Mesodermal cell (in vitro differentiated cells): ENCODE results near the gene RAB3GAP2.

Source experiments
- H3K27ac ChIP-seq: 2 replicates; pipeline ENCODE4 v1.7.0; 2013; ENCODE audit warnings: mild to moderate bottlenecking, low read depth, low read length, moderate library complexity; ENCODE audit not compliant: severe bottlenecking
- H3K36me3 ChIP-seq: 2 replicates; pipeline ENCODE4 v1.7.1; 2013; ENCODE audit warnings: mild to moderate bottlenecking, low read length, moderate library complexity; ENCODE audit not compliant: control insufficient read depth, insufficient read depth
- H3K4me1 ChIP-seq: one replicate; pipeline ENCODE4 v1.7.1; 2013; ENCODE audit warnings: mild to moderate bottlenecking, low read length; ENCODE audit not compliant: insufficient read depth, control insufficient read depth, poor library complexity, severe bottlenecking
- H3K4me3 ChIP-seq: 2 replicates; pipeline ENCODE4 v1.7.0; 2013; ENCODE audit warnings: low read length, control low read depth, mild to moderate bottlenecking; ENCODE audit not compliant: insufficient read depth, poor library complexity, severe bottlenecking; ENCODE audit errors: extremely low read depth
- H3K9me3 ChIP-seq: 2 replicates; pipeline ENCODE4 v1.7.1; 2013; ENCODE audit warnings: mild to moderate bottlenecking, low read length, moderate library complexity; ENCODE audit not compliant: control insufficient read depth
- WGBS, 2 experiments: methylation state at CpG; one replicate each; pipeline ENCODE4 v1.1.5; 2013; ENCODE audit warnings: missing lambda C conversion rate in 2 of 2; ENCODE audit not compliant: insufficient coverage in 2 of 2; 5-methylcytosine and 5-hydroxymethylcytosine counted together

The RAB3GAP2 gene

DNA sequence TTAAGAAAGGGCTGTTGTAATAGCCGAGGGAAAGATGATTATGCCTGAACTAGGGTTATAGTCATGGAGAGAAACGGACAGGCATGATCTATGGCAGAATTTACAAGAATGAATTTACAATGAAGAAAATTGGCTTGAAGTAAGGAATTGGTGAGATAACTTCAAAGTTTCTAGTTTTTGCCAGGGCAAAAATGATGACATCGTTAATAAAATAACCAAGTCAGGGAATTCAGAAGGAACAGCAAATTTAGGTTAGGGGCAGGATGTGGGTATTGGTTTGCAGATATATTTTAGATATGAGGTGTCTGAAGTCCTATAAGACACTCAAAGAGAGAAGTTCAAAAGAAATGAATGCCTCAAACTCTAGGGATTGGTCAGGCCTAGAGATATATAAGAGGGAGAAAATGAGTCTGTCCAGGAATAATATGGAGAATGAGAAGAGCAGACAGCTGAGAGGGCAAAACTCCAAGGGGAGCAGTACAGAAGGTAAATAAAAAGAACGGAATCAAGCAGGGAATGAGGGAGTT lies 115.6 kb downstream of the RAB3GAP2 start:
- peaks cover 54% of the 10 kb centered on the region for H3K36me3 ChIP-seq
- H3K4me3 ChIP-seq, result no peak overlapping the region
- H3K9me3 ChIP-seq, result no peaks in the 10 kb centered on the region
- H3K27ac ChIP-seq, result no peak overlapping the region
- WGBS, 2 experiments, result 97 to 100% methylated on average over 3 of the region's 4 CpGs
- H3K4me1 ChIP-seq, result no peaks in the 10 kb centered on the region

DNA sequence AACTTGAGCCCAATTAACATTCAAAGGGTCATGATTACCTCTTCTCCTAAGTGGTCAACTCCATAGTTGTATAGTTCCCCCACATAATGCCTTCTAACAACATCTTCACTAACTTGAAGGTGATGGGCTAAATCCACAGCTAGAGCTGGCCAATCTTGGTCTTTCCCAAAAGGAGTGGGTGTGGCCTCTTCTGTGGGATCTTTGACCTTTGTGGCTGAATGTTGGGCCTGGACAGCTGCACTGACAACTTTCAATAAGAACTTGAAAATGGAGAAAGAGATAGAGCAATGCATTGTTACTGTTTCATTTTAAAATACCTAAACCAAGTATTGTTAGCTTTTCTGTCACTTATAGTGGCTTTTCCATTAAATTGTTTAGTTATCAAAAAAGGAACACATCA lies 119.1 kb downstream of the RAB3GAP2 start:
- Histone ChIP-seq H3K36me3 (peaks cover 67% of the 10 kb centered on the region), H3K9me3 (no peaks in the 10 kb centered on the region), H3K27ac (no peak overlapping the region), H3K4me3 (no peak overlapping the region), H3K4me1 (no peaks in the 10 kb centered on the region)

DNA sequence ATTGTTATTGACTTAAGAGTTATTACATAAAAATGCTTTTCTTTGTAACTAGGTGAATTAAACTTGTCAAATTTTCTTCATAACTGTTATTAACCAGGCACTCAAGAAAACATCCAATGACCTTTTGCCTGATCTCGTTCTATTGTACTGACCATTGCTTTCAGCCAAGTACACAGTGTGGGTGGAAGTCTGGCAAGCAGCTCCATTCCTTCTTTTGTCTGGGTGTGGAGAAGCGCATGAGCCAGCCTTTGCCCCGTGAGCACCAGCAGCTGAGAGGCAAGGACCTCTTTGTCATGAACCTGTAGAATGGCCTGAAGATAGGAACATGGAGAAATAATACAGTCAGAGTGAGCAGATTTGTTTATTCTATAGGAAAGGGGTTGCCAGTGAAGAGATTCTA lies 120.8 kb downstream of the RAB3GAP2 start:
- Histone ChIP-seq H3K27ac (no peak overlapping the region), H3K4me1 (no peaks in the 10 kb centered on the region), H3K9me3 (no peaks in the 10 kb centered on the region), H3K36me3 (peaks cover 65% of the 10 kb centered on the region), H3K4me3 (no peak overlapping the region)
- 96 to 100% methylated on average over 1 to 3 of the region's 3 CpGs for WGBS, 2 experiments

DNA sequence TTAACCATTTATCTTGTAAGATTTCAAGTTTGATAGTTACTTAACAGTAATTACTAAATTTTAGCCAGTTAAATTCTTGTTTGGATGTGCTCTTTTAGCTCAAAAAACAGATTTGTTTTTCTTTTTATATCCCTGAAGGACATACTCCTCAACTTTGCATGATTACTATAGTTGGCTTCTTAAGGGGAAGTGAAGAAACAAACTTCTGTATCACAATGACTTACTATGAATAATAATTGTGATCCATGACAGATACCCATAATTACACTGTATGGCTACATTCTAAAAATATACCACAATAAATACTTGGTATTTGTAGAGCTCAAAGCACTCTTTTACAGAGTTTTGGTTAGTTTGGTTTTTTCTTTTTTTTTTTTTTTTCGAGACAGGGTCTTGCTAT lies 122.5 kb downstream of the RAB3GAP2 start:
- Histone ChIP-seq H3K4me3 (no peak overlapping the region), H3K9me3 (no peaks in the 10 kb centered on the region), H3K36me3 (peaks cover 66% of the 10 kb centered on the region), H3K4me1 (no peaks in the 10 kb centered on the region), H3K27ac (no peak overlapping the region)
- no CpG with 5 or more reads among the region's 1 CpG for WGBS, 2 experiments

DNA sequence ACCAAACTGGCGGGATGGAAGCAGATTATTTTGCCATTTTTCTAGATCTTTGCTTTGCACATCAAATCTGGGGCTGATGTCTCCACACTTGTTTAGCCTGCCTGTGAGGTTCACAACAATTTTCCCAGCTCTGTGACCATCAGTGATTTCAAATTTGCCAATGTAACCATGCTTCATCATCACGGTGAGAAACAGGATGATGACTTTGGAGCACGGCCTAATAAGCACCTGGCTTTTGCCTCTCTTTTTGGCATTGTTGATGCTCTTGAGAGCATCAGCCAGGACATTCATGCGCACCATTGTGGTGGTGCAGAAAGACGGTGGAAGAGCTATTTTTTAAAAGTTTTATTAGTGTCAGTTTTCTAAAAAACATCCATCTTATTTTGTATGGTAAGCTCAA lies 128.2 kb downstream of the RAB3GAP2 start:
- WGBS, 2 experiments, result 89 to 100% methylated on average over 3 of the region's 5 CpGs
- no peak overlapping the region for H3K4me3 ChIP-seq
- no peak overlapping the region for H3K27ac ChIP-seq
- H3K9me3 ChIP-seq, result no peaks in the 10 kb centered on the region
- peaks cover 75% of the 10 kb centered on the region for H3K36me3 ChIP-seq
- no peaks in the 10 kb centered on the region for H3K4me1 ChIP-seq

DNA sequence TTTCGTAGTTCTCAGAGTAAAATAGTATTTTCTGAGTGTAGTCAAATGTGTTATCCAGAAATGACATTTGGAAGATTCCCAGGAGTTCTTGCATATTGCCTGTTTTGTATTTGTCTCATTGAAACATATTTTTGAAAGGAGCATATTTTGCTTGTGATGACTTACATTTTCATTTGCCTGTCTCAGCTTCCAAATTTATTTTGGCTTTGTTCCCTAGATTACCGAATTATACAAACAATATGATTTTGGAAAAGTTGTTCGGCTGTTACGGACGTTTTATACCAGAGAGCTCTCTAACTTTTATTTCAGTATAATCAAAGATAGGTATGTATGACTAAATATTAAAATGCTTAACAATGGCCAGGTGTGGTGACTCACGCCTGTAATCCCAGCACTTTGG lies 132.3 kb downstream of the RAB3GAP2 start:
- Histone ChIP-seq H3K4me1 (no peaks in the 10 kb centered on the region), H3K9me3 (no peaks in the 10 kb centered on the region), H3K36me3 (peaks cover 74% of the 10 kb centered on the region), H3K4me3 (no peak overlapping the region), H3K27ac (no peak overlapping the region)
- WGBS, 2 experiments, result 90 to 100% methylated on average over 1 of the region's 6 CpGs

GRCh38 chr1:220137019-220137786 lies 135.1 kb downstream of the RAB3GAP2 start:
- Histone ChIP-seq H3K4me1 (no peaks in the 10 kb centered on the region), H3K4me3 (no peak overlapping the region), H3K27ac (peak overlapping the region; percentile 86), H3K36me3 (peaks cover 79% of the 10 kb centered on the region), H3K9me3 (no peaks in the 10 kb centered on the region)
- 91 to 100% methylated on average over 4 to 6 of the region's 9 CpGs for WGBS, 2 experiments

- Histone ChIP-seq H3K4me3 (no peak overlapping the region), H3K36me3 (peaks cover 75% of the 10 kb centered on the region), H3K27ac (no peak overlapping the region), H3K9me3 (no peaks in the 10 kb centered on the region), H3K4me1 (no peaks in the 10 kb centered on the region)
- 78% methylated on average over 1 of the region's 2 CpGs; no CpG with 5 or more reads in 1 of the 2 experiments for WGBS, 2 experiments
Measured at GRCh38 chr1:220135755-220136154, 136.5 kb downstream of the RAB3GAP2 start.

GRCh38 chr1:220129479-220130210 lies 142.6 kb downstream of the RAB3GAP2 start:
- peaks cover 63% of the 10 kb centered on the region for H3K36me3 ChIP-seq

GRCh38 chr1:220127076-220127475 lies 145.2 kb downstream of the RAB3GAP2 start:
- no peaks in the 10 kb centered on the region for H3K9me3 ChIP-seq
- H3K4me3 ChIP-seq, result no peak overlapping the region
- 97 to 100% methylated on average over 1 to 2 of the region's 3 CpGs for WGBS, 2 experiments
- H3K4me1 ChIP-seq, result no peaks in the 10 kb centered on the region
- no peak overlapping the region for H3K27ac ChIP-seq
- H3K36me3 ChIP-seq, result peaks cover 43% of the 10 kb centered on the region

More at GRCh38 chr1:220129479-220130210, 142.6 kb downstream of the RAB3GAP2 start:
- no peaks in the 10 kb centered on the region for H3K9me3 ChIP-seq
- H3K4me3 ChIP-seq, result no peak overlapping the region
- H3K4me1 ChIP-seq, result no peaks in the 10 kb centered on the region
- no peak overlapping the region for H3K27ac ChIP-seq

DNA sequence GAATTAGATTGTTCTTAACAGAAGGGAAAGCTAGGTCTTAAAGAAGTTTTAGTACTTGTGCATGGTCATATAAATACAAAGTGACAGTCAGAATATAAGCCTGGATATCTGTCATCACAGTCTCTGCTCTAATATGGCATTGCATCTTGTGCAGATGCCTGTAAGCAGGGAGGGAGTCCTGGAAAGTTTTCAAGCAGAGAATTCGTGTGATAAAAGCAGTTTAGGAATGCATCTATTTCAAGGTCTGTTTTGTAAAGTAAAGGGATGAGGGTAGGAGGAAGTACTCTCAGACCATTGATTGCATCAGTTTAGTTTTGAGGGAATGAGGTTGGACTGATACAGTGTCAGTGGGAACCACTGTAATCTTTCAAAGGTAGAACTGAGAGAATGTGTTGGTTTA lies 147.7 kb downstream of the RAB3GAP2 start:
- Histone ChIP-seq H3K27ac (peak overlapping the region; percentile 61), H3K36me3 (peaks cover 28% of the 10 kb centered on the region)

More for the DNA sequence above, 147.7 kb downstream of the RAB3GAP2 start:
- Histone ChIP-seq H3K4me1 (no peaks in the 10 kb centered on the region), H3K4me3 (no peak overlapping the region), H3K9me3 (no peaks in the 10 kb centered on the region)
- 38 to 67% methylated on average over 1 of the region's 1 CpG for WGBS, 2 experiments
